A549 (cell line): Measurements from ENCODE around the gene DVL1. TPM values are rescaled to one million over a fixed set of nuclear protein-coding genes. Genes with fewer than 3 reads are reported as not detected.

Source experiments
- ATAC-seq, 2 experiments: fragments of 200-7000 bp in 1 of 2; fragments of >200 bp in 1 of 2; cut with Nextera tagmentation in 1 of 2; cut with Tn5 transposase in 1 of 2; 3 replicates each; pipeline versions ENCODE4 v1.8.0 to v1.9.1; 2018 to 2020; ENCODE audit warnings: mild to moderate bottlenecking in 1 of 2, moderate library complexity in 1 of 2
- CTCF ChIA-PET: fragments of 300-600 bp; sonication (Branson Sonifier 250); formaldehyde crosslinking; extraction: SDS; loops from one replicate; lab custom pipeline; 2021; ENCODE audit warnings: antibody characterized with exemption, inconsistent platforms; lab: Yijun Ruan, JAX
- POLR2A ChIA-PET: fragments of 350-600 bp; formaldehyde crosslinking; extraction: SDS; loops from one replicate; lab custom pipeline; 2021; ENCODE audit warnings: antibody characterized with exemption, inconsistent platforms; lab: Yijun Ruan, JAX
- DNase-seq, 2 experiments: peaks; one replicate each; pipeline versions ENCODE4 v3.0.0 to v3.0.0-alpha.2; 2011 to 2016; ENCODE audit warnings: low read depth in 1 of 2, low spot score in 1 of 2
- FAIRE-seq: peaks from 2 replicates; lab custom pipeline; 2011; peaks lifted over from hg19 to GRCh38; lab: Jason Lieb, UNC
- H3K27ac ChIP-seq, 2 experiments: fragments of >200 bp; sonication (Bioruptor Twin); formaldehyde crosslinking; 3 replicates each; pipeline ENCODE4 v1.5.1; 2016 to 2017
- H3K4me1 ChIP-seq: fragments of >200 bp; sonication (Bioruptor Twin); formaldehyde crosslinking; 3 replicates; pipeline ENCODE4 v1.6.1; 2016
- H3K4me2 ChIP-seq: fragments of >200 bp; sonication (Bioruptor Twin); formaldehyde crosslinking; 3 replicates; pipeline ENCODE4 v1.6.1; 2016
- H3K4me3 ChIP-seq: fragments of >200 bp; sonication (Bioruptor Twin); formaldehyde crosslinking; 3 replicates; pipeline ENCODE4 v1.5.1; 2016
- H3K9me3 ChIP-seq: fragments of >200 bp; sonication (Bioruptor Twin); formaldehyde crosslinking; 3 replicates; pipeline ENCODE4 v1.6.1; 2016
- CBX2 ChIP-seq: fragments of 200-600 bp; sonication (generic); IDR thresholded peaks from 2 replicates; pipeline ENCODE4 v1.6.1; 2016; ENCODE audit warnings: low read depth, mild to moderate bottlenecking, borderline replicate concordance
- CEBPB ChIP-seq, 2 experiments: fragments of >200 bp in 1 of 2; sonication (Bioruptor Twin) in 1 of 2; formaldehyde crosslinking in 1 of 2; IDR thresholded peaks; 2 replicates each; pipeline ENCODE4 v1.6.1; 2012 to 2016
- CHD2 ChIP-seq: fragments of 150-350 bp; IDR thresholded peaks from 2 replicates; pipeline ENCODE4 v1.6.1; 2014; ENCODE audit warnings: low read length; ENCODE audit not compliant: partially characterized antibody
- CHD4 ChIP-seq: fragments of 200-600 bp; sonication (generic); IDR thresholded peaks from 2 replicates; pipeline ENCODE4 v1.6.1; 2016; ENCODE audit warnings: antibody characterized with exemption, mild to moderate bottlenecking, borderline replicate concordance
- EP300 ChIP-seq, 2 experiments: fragments of >200 bp; sonication (Bioruptor Twin); formaldehyde crosslinking; IDR thresholded peaks; 2 replicates in 1 of 2; 3 replicates in 1 of 2; pipeline ENCODE4 v1.6.1; 2016 to 2017
- ESRRA ChIP-seq: fragments of 150-350 bp; IDR thresholded peaks from 2 replicates; pipeline ENCODE4 v1.6.1; 2014; ENCODE audit warnings: mild to moderate bottlenecking, low read length, borderline replicate concordance
- FOSL2 ChIP-seq, 2 experiments: fragments of 450-650 bp in 1 of 2; fragments of >200 bp in 1 of 2; sonication (Bioruptor Twin) in 1 of 2; formaldehyde crosslinking; IDR thresholded peaks; 2 replicates each; pipeline versions ENCODE4 v1.5.0 to v1.6.1; 2016 to 2020; ENCODE audit warnings: mild to moderate bottlenecking in 1 of 2, moderate library complexity in 1 of 2
- FOXS1 ChIP-seq: fragments of 250-450 bp; sonication (Bioruptor Pico); IDR thresholded peaks from 2 replicates; pipeline ENCODE4 v1.5.0; 2020; ENCODE audit warnings: mild to moderate bottlenecking, moderate library complexity
- GATA3 ChIP-seq: IDR thresholded peaks from 2 replicates; pipeline ENCODE4 v1.6.1; 2012; ENCODE audit warnings: borderline replicate concordance
- HOXA7 ChIP-seq: fragments of 250-450 bp; sonication (Bioruptor Pico); IDR thresholded peaks from 2 replicates; pipeline ENCODE4 v1.5.0; 2020; ENCODE audit warnings: mild to moderate bottlenecking, moderate library complexity
- KDM5A ChIP-seq: fragments of 200-600 bp; sonication (generic); IDR thresholded peaks from 2 replicates; pipeline ENCODE4 v1.6.1; 2016; ENCODE audit warnings: antibody characterized with exemption, mild to moderate bottlenecking
- MYC ChIP-seq: IDR thresholded peaks from 2 replicates; pipeline ENCODE4 v1.6.1; 2012; ENCODE audit warnings: mild to moderate bottlenecking, inconsistent platforms, low read length, improper control_type of control experiment, borderline replicate concordance
- NPAS2 ChIP-seq: fragments of 250-450 bp; sonication (Bioruptor Pico); IDR thresholded peaks from 2 replicates; pipeline ENCODE4 v1.8.0; 2022; ENCODE audit warnings: mild to moderate bottlenecking, moderate library complexity, borderline replicate concordance
- PHF8 ChIP-seq: fragments of 200-600 bp; sonication (generic); IDR thresholded peaks from 2 replicates; pipeline ENCODE4 v1.6.1; 2016; ENCODE audit warnings: low read depth, mild to moderate bottlenecking, antibody characterized with exemption, moderate library complexity, borderline replicate concordance
- RAD21 ChIP-seq, 2 experiments: fragments of >200 bp in 1 of 2; sonication (Bioruptor Twin) in 1 of 2; formaldehyde crosslinking in 1 of 2; IDR thresholded peaks in 1 of 2; conservative IDR thresholded peaks in 1 of 2; 2 replicates in 1 of 2; 3 replicates in 1 of 2; pipeline ENCODE4 v1.6.1; 2012 to 2018; ENCODE audit warnings: inconsistent platforms in 1 of 2
- RCOR1 ChIP-seq: fragments of 150-350 bp; IDR thresholded peaks from 2 replicates; pipeline ENCODE4 v1.6.1; 2014; ENCODE audit warnings: antibody characterized with exemption, low read length, low read depth
- RFX5 ChIP-seq: fragments of 450-650 bp; IDR thresholded peaks from 2 replicates; pipeline ENCODE4 v1.7.1; 2014; ENCODE audit warnings: antibody characterized with exemption, mild to moderate bottlenecking, moderate library complexity
- RNF2 ChIP-seq: fragments of 200-600 bp; sonication (generic); IDR thresholded peaks from 2 replicates; pipeline ENCODE4 v1.6.1; 2016; ENCODE audit warnings: low read depth, mild to moderate bottlenecking, antibody characterized with exemption, moderate library complexity, borderline replicate concordance
- SMC3 ChIP-seq: fragments of >200 bp; sonication (Bioruptor Twin); formaldehyde crosslinking; IDR thresholded peaks from 3 replicates; pipeline ENCODE4 v1.6.1; 2018; ENCODE audit warnings: inconsistent platforms
- TP53 ChIP-seq: fragments of 250-450 bp; sonication (Bioruptor Pico); IDR thresholded peaks from 2 replicates; pipeline ENCODE4 v1.5.0; 2021; ENCODE audit warnings: mild to moderate bottlenecking, moderate library complexity
- ZC3H11A ChIP-seq: fragments of 450-650 bp; IDR thresholded peaks from 2 replicates; pipeline ENCODE4 v1.6.1; 2014; ENCODE audit warnings: antibody characterized with exemption, mild to moderate bottlenecking
- ZFP36 ChIP-seq: fragments of 450-650 bp; IDR thresholded peaks from 2 replicates; pipeline ENCODE4 v1.6.1; 2014; ENCODE audit warnings: borderline replicate concordance; ENCODE audit not compliant: partially characterized antibody
- ZNF302 ChIP-seq: fragments of 250-450 bp; sonication (Bioruptor Pico); IDR thresholded peaks from 2 replicates; pipeline ENCODE4 v1.9.0; 2021; ENCODE audit warnings: inconsistent platforms, mild to moderate bottlenecking, moderate library complexity
- WGBS: methylation state at CpG from one replicate; pipeline ENCODE4 v1.1.6; 2017; ENCODE audit errors: missing lambda C conversion rate; 5-methylcytosine and 5-hydroxymethylcytosine counted together
- polyA plus RNA-seq, 4 experiments: library from polyadenylated mRNA; depleted of rRNA in 3 of 4; stranded (reverse); fragments of >200 nt; fragmentation: RNase III in 1 of 4; extraction: RNeasy Plus Mini Kit Qiagen cat#74134 plus additional on column Dnase treatment in 1 of 4; gene quantifications; 2 replicates in 3 of 4; 3 replicates in 1 of 4; pipeline ENCODE4 v1.2.3, GENCODE V29; 2011 to 2017
- TF ChIP-seq, protein P1 (sequence below): fragments of 450-650 bp; IDR thresholded peaks from 2 replicates; pipeline ENCODE4 v1.6.1; 2014; ENCODE audit warnings: antibody characterized with exemption
- TF ChIP-seq, protein P2 (sequence below): fragments of >200 bp; sonication (Bioruptor Twin); formaldehyde crosslinking; IDR thresholded peaks from 2 replicates; pipeline ENCODE4 v1.6.1; 2016
- TF ChIP-seq, protein P3 (sequence below): fragments of >200 bp; sonication (Bioruptor Twin); formaldehyde crosslinking; IDR thresholded peaks from 3 replicates; pipeline ENCODE4 v1.5.1; 2016

The DVL1 gene
- polyA plus RNA-seq, 2 of the 4 experiments (the other 2 are of a cell fraction), result 12.1 to 48.3 TPM

DNA sequence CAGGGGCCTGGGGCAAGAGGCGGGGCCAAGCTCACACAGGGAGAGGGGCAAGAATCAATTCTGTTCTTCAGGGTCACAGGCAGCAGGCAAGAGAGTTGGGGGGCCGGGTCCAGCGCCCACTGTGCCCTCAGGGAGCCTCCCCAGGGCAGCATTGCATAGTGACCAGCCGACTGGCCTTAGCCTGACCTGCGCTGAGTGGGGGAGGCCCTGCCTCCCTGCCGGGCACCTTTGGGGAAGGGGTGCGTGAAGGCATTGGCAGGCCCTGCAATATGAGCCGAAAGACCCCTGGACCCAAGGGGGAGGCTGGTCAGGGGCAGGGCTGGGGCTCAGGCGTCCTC lies 56.8 kb downstream of the DVL1 start (continued):
- TF ChIP-seq, protein P1, sequence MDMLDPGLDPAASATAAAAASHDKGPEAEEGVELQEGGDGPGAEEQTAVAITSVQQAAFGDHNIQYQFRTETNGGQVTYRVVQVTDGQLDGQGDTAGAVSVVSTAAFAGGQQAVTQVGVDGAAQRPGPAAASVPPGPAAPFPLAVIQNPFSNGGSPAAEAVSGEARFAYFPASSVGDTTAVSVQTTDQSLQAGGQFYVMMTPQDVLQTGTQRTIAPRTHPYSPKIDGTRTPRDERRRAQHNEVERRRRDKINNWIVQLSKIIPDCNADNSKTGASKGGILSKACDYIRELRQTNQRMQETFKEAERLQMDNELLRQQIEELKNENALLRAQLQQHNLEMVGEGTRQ, result no peak
- TF ChIP-seq ESRRA, result no peak

DNA sequence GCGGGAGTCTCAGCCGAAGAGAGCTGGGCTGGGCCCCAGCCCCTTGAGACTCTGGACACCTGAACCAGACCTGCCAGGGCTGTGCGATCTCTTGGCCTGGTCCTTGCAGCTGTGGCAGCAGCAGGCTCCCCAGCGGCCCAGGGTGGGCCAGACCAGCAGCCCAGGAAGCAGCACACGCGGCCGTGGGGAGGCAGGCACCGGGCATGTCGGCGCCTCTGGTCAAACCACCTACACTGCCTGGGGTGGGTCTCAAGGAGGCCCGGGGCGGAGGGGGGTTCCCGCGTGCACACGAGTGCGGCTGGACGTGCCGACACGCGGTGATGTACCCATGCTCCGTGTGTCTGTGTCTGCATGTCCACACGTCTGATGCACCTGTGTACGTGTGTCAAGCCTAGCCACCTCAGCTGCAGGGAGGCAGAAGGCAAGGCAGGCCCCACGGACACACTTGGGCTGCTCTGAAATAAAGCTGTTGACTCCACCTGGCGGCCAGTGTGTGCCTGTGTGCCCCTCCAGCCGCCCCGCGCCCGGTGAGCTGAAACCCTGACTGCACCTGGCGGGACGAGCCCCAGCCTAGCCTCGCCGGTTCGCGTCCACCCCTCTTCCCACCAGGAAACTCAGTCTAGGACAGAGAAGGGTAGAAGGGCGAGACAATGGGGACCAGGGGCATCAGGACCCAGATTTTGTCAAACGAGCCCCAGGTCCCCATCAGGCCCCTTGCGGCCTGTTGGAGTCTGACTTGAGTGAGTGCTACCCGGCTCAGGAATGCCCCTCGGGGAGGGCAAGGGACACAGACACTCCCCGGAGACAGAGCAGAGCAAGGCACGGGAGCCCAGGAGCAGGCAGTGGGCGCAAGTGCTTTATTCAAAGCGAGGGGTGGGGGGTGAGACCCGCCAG lies 57.4 kb downstream of the DVL1 start:
- Histone ChIP-seq H3K4me2 (no peak overlapping the region), H3K4me3 (no peak overlapping the region), H3K4me1 (no peaks in the 10 kb centered on the region), H3K27ac (no peak overlapping the region), H3K9me3 (no peaks in the 10 kb centered on the region)
- ChIA-PET CTCF (interaction anchor here (0.6 to 3.5 kb wide), 29 partner anchors 9 to 309 kb away, joined by 3 to 72 read pairs (median 4); partner anchors contain the start of genes PERM1 and SCNN1D), POLR2A (no interaction called here)
- TF ChIP-seq KDM5A (no peak), ZC3H11A (no peak), SMC3 (peak; percentile 47), CEBPB (IDR thresholded peaks at IDR 0.05) (no peak), MYC (no peak), ESRRA (no peak), ZFP36 (no peak), HOXA7 (CRISPR knock-in tag) (no peak), CHD2 (no peak), EP300 (IDR thresholded peaks at IDR 0.05) (no peak), CHD4 (no peak), RAD21 (conservative IDR thresholded peaks at IDR 0.05 in 1 of 2, IDR thresholded peaks at IDR 0.05 in 1 of 2) (peak; percentile 57 to 58), ZNF302 (CRISPR knock-in tag) (no peak), RFX5 (no peak), FOSL2 (IDR thresholded peaks at IDR 0.05) (no peak), FOSL2 (CRISPR knock-in tag; IDR thresholded peaks at IDR 0.05) (no peak), PHF8 (no peak), RNF2 (no peak), CBX2 (no peak), NPAS2 (CRISPR knock-in tag) (no peak), FOXS1 (CRISPR knock-in tag) (no peak), GATA3 (no peak), TP53 (CRISPR knock-in tag) (no peak), RCOR1 (no peak)
- TF ChIP-seq, protein P2, sequence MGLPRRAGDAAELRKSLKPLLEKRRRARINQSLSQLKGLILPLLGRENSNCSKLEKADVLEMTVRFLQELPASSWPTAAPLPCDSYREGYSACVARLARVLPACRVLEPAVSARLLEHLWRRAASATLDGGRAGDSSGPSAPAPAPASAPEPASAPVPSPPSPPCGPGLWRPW, result no peak
- TF ChIP-seq, protein P3, sequence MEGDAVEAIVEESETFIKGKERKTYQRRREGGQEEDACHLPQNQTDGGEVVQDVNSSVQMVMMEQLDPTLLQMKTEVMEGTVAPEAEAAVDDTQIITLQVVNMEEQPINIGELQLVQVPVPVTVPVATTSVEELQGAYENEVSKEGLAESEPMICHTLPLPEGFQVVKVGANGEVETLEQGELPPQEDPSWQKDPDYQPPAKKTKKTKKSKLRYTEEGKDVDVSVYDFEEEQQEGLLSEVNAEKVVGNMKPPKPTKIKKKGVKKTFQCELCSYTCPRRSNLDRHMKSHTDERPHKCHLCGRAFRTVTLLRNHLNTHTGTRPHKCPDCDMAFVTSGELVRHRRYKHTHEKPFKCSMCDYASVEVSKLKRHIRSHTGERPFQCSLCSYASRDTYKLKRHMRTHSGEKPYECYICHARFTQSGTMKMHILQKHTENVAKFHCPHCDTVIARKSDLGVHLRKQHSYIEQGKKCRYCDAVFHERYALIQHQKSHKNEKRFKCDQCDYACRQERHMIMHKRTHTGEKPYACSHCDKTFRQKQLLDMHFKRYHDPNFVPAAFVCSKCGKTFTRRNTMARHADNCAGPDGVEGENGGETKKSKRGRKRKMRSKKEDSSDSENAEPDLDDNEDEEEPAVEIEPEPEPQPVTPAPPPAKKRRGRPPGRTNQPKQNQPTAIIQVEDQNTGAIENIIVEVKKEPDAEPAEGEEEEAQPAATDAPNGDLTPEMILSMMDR, result peak; percentile 37
- WGBS, result 90% methylated on average over 2 of the region's 45 CpGs
- peak; percentile 62 to 89; a peak in 5 of 6 replicates for ATAC-seq
- FAIRE-seq, result no peak
- DNase-seq, result peak in 1 of 2 experiments; percentile 69
